Panc1 (cell line): Measurements from ENCODE around the gene INPP5A.

Experiments
- CTCF ChIP-seq: fragments of 450-650 bp; IDR thresholded peaks from 2 replicates; pipeline ENCODE4 v1.5.1; 2017; ENCODE audit warnings: mild to moderate bottlenecking
- POLR2AphosphoS5 ChIP-seq: IDR thresholded peaks from 2 replicates; pipeline ENCODE4 v1.6.1; 2012; ENCODE audit warnings: mild to moderate bottlenecking, low read depth, low read length, moderate library complexity
- REST ChIP-seq, 2 experiments: IDR thresholded peaks; 2 replicates each; pipeline ENCODE4 v1.6.1; 2011 to 2012; ENCODE audit warnings: low read depth in 2 of 2, control low read depth in 1 of 2, low read length in 1 of 2, mild to moderate bottlenecking in 1 of 2, moderate library complexity in 1 of 2; ENCODE audit not compliant: insufficient read depth in 1 of 2
- SIN3A ChIP-seq: IDR thresholded peaks from 2 replicates; pipeline ENCODE4 v1.6.1; 2012; ENCODE audit warnings: low read depth, mild to moderate bottlenecking, low read length, moderate library complexity, borderline replicate concordance; ENCODE audit not compliant: insufficient read depth
- TCF7L2 ChIP-seq: IDR thresholded peaks from 2 replicates; pipeline ENCODE4 v1.6.1; 2011; ENCODE audit warnings: mild to moderate bottlenecking, low read depth, low read length, inconsistent platforms

GRCh38 chr10:132761395-132762060 lies 223.9 kb downstream of the INPP5A start:
- TF ChIP-seq POLR2AphosphoS5 (no peak), CTCF (no peak), SIN3A (no peak), TCF7L2 (no peak), REST (IDR thresholded peaks at IDR 0.05; ENCODE audit: insufficient read depth in 1 of 2, low read depth in 2 of 2, low read length in 1 of 2) (no peak)
